ENCODE results near the gene FOXO4. TPM values are rescaled to one million over a fixed set of nuclear protein-coding genes. Genes with fewer than 3 reads are reported as not detected.
A peak's percentile ranks its signal among the peaks of the same experiment; 100 is the strongest.

FOXO4 gene
- total RNA-seq, 1 experiment from 2014 or later, result 0.98 TPM

DNA sequence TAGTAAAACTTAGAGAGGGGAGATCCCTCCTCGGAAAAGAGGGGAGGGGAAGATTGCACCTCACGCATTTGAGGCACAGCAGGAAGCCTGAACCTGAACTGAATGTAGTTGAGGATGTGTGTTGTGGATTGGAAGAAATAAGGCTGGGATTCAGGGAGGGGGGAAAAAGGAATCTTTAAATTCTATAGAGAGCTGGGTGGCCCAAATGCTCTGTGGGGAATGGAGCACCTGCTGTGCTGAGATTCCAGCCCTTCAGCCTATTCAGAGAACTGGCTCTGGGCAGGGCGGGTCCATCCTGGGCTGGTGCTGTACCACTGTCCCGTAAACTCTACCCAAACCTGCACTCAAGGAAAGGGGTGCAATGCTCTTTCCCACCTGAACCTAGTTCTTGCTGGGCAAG, 4.1 kb downstream of the FOXO4 start:
- DNase-seq (ENCODE audit: low spot score), result no peak

DNA sequence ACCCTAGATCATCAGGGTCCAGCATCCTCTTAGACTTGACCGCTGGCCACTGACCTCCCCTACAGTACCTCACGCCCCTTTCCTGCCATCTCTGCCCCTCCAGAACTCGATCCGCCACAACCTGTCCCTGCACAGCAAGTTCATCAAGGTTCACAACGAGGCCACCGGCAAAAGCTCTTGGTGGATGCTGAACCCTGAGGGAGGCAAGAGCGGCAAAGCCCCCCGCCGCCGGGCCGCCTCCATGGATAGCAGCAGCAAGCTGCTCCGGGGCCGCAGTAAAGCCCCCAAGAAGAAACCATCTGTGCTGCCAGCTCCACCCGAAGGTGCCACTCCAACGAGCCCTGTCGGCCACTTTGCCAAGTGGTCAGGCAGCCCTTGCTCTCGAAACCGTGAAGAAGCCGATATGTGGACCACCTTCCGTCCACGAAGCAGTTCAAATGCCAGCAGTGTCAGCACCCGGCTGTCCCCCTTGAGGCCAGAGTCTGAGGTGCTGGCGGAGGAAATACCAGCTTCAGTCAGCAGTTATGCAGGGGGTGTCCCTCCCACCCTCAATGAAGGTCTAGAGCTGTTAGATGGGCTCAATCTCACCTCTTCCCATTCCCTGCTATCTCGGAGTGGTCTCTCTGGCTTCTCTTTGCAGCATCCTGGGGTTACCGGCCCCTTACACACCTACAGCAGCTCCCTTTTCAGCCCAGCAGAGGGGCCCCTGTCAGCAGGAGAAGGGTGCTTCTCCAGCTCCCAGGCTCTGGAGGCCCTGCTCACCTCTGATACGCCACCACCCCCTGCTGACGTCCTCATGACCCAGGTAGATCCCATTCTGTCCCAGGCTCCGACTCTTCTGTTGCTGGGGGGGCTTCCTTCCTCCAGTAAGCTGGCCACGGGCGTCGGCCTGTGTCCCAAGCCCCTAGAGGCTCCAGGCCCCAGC, 5.2 kb downstream of the FOXO4 start:
- no peak for DNase-seq (ENCODE audit: low spot score)

DNA sequence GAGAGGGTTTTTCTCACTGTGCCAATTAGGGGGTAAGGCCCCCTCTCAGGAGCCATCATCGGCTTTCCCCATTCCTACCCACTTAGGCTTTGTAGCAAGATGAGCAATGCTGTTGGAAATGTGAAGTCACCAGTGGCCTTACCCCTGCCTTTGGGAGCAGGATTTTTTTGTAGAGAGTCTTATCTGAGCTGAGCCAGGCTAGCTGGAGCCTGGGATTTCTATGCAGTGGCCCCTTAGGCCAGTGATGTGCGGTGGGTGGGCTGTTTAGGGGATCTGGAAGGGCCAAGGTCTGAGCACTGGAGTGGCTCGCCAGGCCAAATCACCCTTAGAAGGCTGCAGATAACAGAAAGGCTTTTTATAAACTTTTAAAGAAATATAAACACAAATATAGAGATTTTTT, 6.6 kb downstream of the FOXO4 start:
- no peak for DNase-seq (ENCODE audit: low spot score)

DNA sequence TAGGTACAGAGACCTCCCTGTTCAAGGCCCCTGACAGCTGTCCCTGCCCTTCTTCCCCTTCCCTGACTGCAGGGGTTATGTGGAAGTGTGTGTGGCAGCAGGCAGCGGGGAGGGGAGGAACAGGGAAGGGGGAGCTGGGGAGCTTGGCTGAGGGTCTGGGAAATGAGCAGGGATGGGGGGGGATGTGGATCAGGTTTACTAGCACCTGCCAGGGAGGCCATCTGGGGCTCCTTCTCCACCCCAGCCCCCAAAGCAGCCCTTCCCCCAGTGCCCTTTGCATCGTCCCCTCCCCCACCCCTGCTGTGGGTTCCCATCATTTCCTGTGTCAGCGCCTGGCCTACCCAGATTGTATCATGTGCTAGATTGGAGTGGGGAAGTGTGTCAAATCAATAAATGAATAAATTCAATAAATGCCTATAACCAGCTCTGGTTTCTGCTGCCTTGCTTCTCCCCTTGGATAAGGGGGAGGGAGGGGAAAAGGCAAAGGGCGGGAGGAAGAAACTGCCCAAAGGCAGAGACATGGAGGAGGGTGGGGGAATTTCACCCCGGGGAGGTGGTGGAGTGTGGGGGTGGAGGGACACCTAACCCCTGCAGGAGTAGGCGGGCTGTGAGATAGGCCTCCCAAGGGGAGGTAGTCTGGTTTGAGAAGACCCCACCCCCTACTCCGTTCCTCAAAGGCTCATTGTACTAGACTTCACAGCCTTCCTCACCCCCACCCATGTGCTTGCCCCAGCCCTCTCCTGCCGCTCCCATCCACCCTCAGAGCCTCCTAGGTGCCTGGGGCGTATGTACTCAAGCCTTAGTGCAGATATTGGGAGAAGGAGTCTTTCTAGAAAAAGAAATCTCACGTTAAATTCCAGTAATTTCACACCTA, 7.7 kb downstream of the FOXO4 start:
- DNase-seq (ENCODE audit: low spot score), result no peak

DNA sequence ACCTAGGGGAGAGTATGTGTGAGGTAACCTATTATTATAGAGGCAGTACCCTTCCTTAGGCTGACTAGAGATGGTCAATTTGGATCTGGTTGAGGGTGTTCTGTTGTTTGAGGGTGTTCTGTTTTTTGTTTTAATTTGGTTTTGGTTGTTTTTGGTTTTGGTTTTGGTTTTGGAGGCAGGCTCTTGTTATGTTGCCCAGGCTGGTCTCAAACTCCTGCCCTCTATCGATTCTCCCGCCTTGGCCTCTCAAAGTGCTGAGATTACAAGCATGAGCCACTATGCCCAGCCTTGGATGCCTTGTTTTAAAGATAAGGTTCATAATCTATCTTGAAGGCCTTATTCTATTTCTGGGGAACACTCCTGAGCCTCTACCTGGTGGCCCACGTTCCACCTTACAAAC, 10.0 kb downstream of the FOXO4 start:
- no peak for DNase-seq (ENCODE audit: low spot score)

DNA sequence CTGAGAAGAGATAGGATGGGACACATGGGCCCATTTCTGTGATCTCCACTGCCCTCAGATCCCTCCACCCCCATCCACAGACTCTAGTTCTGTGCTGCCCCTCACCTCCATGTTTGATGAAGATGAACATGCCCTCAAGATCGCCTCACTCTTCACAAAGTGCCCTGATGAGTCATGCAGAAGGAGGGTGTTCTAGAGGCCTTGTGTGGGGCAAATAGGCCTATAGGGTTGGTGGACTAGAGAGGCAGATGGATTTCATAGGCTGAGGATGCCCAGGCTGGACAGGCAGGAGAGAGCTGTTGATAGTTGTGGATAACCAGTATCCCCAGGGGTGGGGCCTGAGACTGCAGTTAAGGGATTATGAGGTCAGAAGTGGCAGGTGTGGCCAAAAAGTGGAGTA, 10.8 kb downstream of the FOXO4 start, which contains the start of gene CXorf65:
TSS of gene CXorf65 (minus strand) at position 314 of the 400 bp plus-strand sequence. CDS start at position 130, 184 bp downstream.
- peak; percentile 21 for DNase-seq (ENCODE audit: low spot score)

DNA sequence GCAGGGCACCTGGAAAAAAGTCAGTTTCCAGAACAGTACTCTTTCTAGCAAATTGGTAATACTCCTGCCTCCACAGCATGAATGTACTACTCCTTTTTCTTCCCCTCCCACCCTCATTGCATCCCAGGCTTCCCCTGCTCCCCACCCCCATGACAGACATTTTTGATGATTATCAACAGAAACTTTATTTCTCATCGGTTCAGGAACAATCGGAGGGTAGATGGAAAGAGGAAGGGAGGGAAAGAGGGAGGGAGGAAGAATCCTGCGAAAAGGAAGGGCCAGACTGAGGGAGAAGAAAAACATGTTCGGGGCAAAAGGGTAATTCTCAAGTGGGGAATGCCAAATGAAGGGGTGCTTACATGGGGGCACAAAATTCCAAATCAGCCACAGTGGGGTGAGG, 11.6 kb downstream of the FOXO4 start:
- DNase-seq (ENCODE audit: low spot score), result no peak

DNA sequence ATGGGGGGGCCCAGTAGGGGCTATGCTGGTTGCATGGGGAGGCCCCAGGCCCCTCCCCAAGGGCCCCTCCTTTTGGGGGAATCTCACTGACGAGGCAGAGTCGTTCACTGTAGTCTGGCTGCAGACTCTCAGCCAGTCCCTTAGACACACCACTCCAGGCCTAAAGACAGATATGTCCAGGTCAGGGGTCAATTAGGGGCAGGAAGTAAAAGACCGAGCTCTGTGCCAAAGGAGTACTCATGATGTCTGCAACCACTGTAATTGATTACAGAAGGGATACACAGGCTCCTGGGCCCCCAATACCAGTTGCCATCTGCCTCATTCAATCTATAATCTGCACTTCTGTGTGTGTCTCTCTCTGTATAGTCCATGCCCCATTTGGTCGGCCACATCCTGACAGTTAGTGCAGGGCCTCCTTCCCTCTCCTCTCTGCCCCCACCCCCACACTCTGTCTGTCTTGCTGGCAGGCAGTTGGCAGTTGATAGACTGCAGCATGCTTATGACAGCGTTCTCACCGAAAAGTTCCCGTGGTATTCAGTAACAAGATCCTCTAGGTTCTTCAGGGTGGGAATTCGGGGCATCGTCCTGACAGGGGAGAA, 12.2 kb downstream of the FOXO4 start:
- DNase-seq (ENCODE audit: low spot score), result no peak

DNA sequence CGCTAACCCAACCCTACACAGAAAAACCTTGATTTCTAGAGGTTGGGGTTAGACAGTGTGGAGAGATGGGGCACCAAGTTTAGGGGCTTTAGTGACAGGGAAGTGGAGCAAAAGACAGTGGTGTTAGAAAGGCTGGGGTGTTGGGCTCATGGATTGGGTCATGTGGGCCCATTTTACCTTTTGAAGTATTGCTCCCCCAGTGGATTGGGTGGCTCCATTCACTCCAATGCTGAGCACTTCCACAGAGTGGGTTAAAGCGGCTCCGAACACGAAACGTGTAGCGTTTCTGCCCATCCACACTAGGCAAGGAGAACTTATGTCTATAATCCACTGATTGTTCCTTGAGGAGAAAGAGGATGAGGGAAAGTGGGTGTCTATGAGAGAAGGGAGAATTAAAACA, 13.4 kb downstream of the FOXO4 start:
- no peak for DNase-seq (ENCODE audit: low spot score)

DNA sequence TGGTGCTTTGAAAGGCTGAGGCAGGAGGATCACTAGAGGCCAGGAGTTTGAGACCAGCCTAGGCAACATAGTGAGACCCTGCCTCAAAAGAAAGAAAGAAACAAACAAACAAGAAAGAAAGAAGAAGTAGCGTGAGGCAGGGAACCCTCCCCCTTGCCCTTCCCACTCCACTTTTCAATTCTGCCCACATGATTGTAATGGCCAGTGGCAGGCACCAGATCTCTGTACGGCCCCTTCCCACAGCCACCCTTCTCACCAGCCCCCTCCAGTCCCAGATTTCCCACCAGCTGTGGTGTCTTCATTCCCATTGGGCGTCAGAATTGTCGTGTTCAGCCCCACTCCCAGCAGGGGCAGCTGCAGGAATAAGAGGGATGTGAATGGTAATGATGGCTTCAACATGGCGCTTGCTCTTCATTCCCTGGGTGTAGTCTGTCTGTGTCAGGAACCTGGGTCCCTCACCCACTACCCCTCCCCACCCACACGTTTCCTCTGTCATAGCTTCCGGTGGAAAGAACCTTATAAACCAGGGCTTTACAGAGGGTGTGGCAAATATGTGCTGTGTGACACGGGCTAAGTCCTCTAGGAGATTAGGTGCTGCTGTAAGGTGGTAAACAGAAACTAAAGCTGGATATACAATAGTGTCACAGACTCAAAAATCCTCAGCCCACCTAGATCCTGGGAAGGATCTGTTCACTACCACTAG, 15.6 kb downstream of the FOXO4 start, which contains the start of gene IL2RG:
TSS of gene IL2RG (minus strand) at position 437 of the 703 bp plus-strand sequence. CDS start at position 399, 38 bp downstream.
- no peak for DNase-seq (ENCODE audit: low spot score)

DNA sequence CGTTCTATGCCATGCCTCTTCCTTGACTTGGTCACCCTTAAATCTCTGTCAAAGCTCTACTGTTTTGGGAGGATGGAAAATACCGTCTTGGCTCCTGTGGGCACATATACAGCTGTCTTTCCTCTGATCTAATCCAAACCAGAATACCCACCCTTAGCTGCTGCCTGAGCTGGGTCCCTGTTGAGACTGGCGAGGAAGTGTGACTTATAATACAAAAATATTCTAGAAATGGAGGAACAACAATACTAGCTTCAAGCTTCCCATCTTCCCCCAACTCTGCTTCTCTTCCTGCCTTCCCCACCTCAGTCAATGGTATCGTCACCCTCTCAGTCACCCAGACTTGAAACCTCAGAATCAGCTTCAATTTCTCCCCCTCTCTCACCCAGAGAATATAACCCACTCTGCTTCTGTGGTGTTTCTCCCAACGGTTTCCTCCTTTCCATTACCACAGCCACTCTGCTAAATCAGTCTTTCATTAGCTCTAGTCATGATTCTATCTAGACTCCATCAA, 16.3 kb downstream of the FOXO4 start:
- no peak for DNase-seq (ENCODE audit: low spot score)

DNA sequence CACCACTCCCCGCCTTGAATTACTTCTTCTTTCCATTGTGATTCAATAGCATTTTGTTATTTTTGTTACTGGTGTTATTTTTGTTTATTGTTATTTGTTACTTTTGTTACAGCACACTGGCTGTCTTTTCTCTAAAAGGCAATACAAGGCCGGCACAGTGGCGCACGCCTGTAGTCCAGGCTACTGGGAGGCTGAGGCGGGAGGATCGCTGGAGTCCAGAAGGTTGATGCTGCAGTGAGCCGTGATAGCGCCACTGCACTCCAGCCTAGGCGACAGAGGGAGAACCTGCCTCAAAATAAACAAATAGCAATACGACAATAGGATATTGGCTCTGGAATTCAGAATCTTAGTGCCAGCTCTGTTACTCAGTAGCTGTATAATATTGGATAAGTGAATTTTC, 21.7 kb downstream of the FOXO4 start:
- no peak for DNase-seq (ENCODE audit: low spot score)

DNA sequence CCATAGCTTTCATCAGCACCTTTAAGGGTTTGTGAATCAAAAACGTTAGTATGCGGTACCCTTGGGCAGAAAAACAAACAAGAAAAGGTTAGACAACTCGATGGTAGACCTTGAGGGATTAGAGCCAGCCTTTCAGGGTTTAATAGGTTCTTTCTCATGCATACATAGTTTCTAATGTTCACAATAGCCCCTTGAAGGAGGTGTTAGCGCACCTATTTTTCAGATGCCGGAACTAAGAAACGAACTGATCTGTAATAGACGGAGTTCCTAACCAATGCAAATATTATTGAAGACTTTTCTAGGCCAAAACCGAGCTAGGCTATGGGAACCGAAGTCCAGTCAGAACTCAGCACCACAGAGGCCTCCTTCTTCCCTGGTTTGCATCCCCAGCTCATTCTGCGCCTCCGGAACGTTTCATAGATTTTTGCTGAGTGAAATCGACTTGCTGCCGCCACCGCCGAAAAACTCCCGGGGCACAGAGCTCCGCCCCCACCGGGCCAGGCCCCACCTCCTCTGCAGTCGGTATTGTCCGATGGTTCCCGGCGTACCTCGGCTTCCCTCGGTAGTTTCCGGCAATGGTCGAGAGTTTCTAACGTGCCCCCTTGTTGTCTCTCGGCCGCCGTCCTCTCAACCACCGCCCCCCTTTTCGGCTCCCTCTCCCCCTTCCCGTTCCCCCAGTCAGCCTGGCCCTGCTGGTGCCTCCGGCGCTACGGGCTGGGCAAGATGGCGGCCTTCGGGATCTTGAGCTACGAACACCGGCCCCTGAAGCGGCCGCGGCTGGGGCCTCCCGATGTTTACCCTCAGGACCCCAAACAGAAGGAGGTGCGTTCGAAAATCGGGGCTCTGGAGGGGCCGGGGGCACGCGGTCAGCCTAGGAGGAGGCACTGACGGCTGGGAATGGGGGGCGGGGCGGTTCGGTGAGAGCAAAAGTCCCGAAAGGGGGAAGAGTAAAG, 22.7 kb downstream of the FOXO4 start, which contains the start of gene MED12:
TSS of gene MED12 (plus strand) at position 565 of the 953 bp plus-strand sequence. CDS start at position 724, 159 bp downstream.
- DNase-seq (ENCODE audit: low spot score), result peak; percentile 55

DNA sequence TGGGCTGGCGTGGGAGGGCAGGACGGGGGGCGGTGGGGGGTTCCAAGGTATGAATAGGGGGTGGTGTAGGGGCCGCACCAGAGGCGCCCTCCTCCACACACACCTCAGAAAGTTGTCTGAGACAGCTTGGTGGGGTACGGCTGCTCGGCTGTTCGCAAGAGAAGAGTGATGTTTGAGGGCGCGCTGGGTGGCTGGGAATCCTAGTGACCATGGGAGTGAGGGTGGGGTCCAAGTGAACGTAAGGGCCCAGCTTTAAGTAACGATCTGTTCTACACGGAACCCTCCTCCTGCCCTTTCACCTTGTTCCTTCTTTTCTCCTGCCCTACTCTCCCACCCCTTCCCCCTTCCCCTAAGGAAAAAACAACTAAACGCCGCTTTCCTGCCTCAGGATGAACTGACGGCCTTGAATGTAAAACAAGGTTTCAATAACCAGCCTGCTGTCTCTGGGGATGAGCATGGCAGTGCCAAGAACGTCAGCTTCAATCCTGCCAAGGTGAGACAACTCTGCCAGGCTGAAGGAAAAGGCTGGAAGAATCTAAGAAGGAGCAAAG, 23.4 kb downstream of the FOXO4 start:
- no peak for DNase-seq (ENCODE audit: low spot score)

DNA sequence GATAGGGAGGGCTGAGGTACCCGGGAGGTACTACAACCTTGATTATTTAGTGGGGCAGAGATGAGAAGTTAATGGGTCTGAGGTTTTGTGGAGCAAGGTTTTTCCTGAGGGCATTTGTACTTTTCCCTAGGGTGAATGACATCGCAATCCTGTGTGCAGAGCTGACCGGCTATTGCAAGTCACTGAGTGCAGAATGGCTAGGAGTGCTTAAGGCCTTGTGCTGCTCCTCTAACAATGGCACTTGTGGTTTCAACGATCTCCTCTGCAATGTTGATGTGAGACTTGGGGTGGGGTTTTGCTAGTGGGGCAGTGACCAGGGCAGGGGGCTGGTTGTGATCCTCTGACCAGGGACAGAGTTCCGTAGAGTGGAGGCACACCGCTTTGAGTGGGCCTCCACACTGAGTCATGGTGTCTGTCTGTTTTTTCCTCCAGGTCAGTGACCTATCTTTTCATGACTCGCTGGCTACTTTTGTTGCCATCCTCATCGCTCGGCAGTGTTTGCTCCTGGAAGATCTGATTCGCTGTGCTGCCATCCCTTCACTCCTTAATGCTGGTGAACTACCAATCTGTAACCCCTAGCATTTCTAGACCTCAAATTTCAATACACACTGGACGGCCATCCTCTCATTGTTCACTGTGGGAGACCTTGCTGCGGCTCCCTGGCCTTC, 32.6 kb downstream of the FOXO4 start:
- peak; percentile 22 for DNase-seq (ENCODE audit: low spot score)

DNA sequence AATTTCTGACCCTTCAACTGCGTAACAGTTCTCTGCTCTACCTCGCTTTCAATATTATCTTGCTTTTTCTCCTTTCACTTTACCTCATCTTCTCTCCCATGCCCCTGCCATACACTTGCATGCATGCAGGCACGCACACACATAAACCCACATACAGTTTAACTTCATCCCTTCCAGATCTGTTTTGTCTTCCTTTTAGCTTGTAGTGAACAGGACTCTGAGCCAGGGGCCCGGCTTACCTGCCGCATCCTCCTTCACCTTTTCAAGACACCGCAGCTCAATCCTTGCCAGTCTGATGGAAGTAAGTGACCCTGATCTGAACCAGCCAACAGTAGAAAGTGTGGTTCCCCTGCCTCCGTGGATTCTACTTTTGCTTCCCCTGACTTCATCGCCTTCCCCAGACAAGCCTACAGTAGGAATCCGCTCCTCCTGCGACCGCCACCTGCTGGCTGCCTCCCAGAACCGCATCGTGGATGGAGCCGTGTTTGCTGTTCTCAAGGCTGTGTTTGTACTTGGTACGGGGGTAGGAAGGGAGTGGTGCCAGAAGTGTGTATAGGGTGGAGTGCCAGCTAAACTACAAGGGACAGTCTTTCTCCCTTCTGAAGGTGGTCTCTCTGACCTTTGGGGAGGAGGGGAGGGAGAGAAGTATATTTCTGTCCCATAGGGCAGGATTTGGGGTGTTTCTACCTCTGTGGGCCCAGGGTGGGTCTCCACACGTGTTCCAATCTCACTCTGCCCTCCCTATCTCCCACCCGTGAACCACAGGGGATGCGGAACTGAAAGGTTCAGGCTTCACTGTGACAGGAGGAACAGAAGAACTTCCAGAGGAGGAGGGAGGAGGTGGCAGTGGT, 33.5 kb downstream of the FOXO4 start:
- DNase-seq (ENCODE audit: low spot score), result no peak

DNA sequence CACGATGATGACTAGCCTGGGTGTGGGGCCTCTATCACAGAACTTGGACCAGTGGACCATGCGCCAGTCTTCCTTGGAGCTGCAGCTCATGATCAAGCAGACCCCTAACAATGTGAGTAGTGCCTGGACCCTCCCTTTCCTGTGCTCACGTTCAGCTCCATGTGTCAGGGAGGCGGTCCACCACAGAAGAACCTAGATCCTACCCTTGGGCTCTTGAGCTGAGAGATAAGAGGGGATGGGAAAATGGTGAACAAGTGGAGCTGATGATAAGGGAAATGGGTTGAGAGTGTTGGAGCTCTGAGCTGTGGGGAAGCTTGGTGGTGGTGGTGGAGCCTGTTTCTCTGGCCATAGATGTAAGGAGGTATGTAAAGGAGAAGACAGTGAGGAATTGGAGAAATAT, 35.9 kb downstream of the FOXO4 start:
- DNase-seq (ENCODE audit: low spot score), result no peak

DNA sequence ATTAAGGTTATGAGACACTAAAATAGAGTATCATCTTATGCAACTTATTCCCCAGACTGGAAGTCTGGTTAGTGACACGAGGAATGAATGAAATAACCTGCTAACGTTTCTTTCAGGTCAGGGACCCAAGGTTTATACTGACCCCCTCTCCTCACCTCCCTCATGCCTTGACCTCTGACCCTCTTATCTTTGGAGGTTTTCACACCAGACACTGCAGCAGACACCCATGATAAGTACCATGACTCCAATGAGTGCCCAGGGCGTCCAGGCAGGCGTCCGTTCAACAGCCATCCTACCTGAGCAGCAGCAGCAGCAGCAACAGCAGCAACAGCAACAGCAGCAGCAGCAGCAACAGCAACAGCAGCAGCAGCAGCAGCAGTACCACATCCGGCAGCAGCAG, 44.8 kb downstream of the FOXO4 start:
- no peak for DNase-seq (ENCODE audit: low spot score)
